ENCODE measurements around the gene ADCY7. TPM values are rescaled to one million over a fixed set of nuclear protein-coding genes. Genes with fewer than 3 reads are reported as not detected.

Gene ADCY7
- total and polyA plus RNA-seq, 9 of the 15 experiments (the other 6 are each of a cell fraction or from before 2014, with no cell fraction given): 2.3 to 108 (median 28.6) TPM

DNA sequence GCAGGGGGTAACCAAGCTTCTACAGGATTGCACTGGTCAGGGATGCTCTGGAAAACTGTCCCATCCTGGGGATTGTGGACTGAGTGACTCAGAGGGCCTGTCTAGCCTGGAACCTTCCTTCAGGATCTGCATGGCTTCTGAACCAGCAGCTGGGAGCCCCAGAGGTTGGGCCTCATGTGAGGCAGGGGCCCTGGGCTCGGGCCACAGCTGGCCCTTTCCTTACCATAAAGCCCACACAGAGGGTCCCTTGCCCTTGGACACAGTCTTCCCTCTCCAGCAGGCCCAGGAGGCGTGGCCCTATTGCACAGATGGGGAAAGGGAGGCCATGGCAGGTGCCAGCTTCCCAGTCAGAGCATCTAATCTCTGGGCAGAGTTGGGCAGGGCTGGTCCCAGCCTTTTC lies 30.5 kb downstream of the ADCY7 start:
- H3K4me2 ChIP-seq (ENCODE audit: insufficient read depth, low read length): no peak overlapping the region
- peaks cover 0 to 36% of the 10 kb centered on the region in 2 experiments; a peak in 1 of 5 replicates for H3K4me1 ChIP-seq (replicated peaks in 1 of 2; ENCODE audit: control insufficient read depth in 2 of 2, insufficient read depth in 2 of 2, low read length in 2 of 2)
- no peaks in the 10 kb centered on the region for H3K27me3 ChIP-seq (ENCODE audit: control insufficient read depth in 2 of 2, insufficient read depth in 2 of 2, low read length in 2 of 2)
- DNase-seq (ENCODE audit: extremely low read depth in 1 of 4, low spot score in 3 of 4): no peak
- TF ChIP-seq ELF4 (CRISPR knock-in tag; IDR thresholded peaks at IDR 0.05) (no peak), CHD4 (IDR thresholded peaks at IDR 0.05; ENCODE audit: insufficient read depth, insufficient replicate concordance, low read depth, low read length, poor library complexity, severe bottlenecking) (no peak), U2AF1 (optimal IDR thresholded peaks at IDR 0.05; ENCODE audit: low read depth, low read length) (no peak), NCOR1 (IDR thresholded peaks at IDR 0.05) (no peak), HDAC1 (IDR thresholded peaks at IDR 0.05) (no peak), SMARCB1 (IDR thresholded peaks at IDR 0.05; ENCODE audit: insufficient read length, low read depth) (no peak), SPI1 (IDR thresholded peaks at IDR 0.05; ENCODE audit: borderline replicate concordance, low read depth, low read length) (no peak), ZNF696 (CRISPR knock-in tag; conservative IDR thresholded peaks at IDR 0.05) (no peak), PTBP1 (IDR thresholded peaks at IDR 0.05; ENCODE audit: low read depth, low read length) (no peak), ZFPM2 (CRISPR knock-in tag; IDR thresholded peaks at IDR 0.05) (no peak), CBX2 (IDR thresholded peaks at IDR 0.05; ENCODE audit: insufficient read depth, low read length, poor library complexity, severe bottlenecking) (no peak), HNRNPH1 (optimal IDR thresholded peaks at IDR 0.05; ENCODE audit: low read depth, low read length) (no peak), HMGN3 (IDR thresholded peaks at IDR 0.05; ENCODE audit: borderline replicate concordance, extremely low read depth, insufficient read length, low read depth, low read length) (no peak), TEAD2 (tag; IDR thresholded peaks at IDR 0.05) (no peak), SUPT5H (IDR thresholded peaks at IDR 0.05) (no peak)
- TF ChIP-seq, protein P1, sequence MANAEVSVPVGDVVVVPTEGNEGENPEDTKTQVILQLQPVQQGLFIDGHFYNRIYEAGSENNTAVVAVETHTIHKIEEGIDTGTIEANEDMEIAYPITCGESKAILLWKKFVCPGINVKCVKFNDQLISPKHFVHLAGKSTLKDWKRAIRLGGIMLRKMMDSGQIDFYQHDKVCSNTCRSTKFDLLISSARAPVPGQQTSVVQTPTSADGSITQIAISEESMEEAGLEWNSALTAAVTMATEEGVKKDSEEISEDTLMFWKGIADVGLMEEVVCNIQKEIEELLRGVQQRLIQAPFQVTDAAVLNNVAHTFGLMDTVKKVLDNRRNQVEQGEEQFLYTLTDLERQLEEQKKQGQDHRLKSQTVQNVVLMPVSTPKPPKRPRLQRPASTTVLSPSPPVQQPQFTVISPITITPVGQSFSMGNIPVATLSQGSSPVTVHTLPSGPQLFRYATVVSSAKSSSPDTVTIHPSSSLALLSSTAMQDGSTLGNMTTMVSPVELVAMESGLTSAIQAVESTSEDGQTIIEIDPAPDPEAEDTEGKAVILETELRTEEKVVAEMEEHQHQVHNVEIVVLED (CRISPR knock-in tag; IDR thresholded peaks at IDR 0.05): no peak
- TF ChIP-seq, protein P2, sequence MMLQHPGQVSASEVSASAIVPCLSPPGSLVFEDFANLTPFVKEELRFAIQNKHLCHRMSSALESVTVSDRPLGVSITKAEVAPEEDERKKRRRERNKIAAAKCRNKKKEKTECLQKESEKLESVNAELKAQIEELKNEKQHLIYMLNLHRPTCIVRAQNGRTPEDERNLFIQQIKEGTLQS (IDR thresholded peaks at IDR 0.05): no peak
- TF ChIP-seq, protein P2 (CRISPR knock-in tag; conservative IDR thresholded peaks at IDR 0.05): no peak
- ChIA-PET CTCF (ENCODE audit: low intra/inter-chr PET ratio) (no interaction called here), POLR2A (interaction anchor here (0.7 to 1.0 kb wide), 2 partner anchors 18 to 306 kb away, joined by 3 read pairs; no protein-coding TSS in a partner anchor)
- no peaks in the 10 kb centered on the region for H3K9me3 ChIP-seq (replicated peaks; ENCODE audit: control insufficient read depth, insufficient read depth, low read depth, low read length)
- no peaks in the 10 kb centered on the region for H3K79me2 ChIP-seq (ENCODE audit: control insufficient read depth, insufficient read depth, low read length)
- no TSS peak for BruUV-seq (replicated peaks)
- intact Hi-C loops (cut with micrococcal nuclease): no loop called here
- no peak overlapping the region for H3K4me3 ChIP-seq
- no peak overlapping the region for H3K27ac ChIP-seq (ENCODE audit: extremely low read depth, low read depth, low read length)
- 73% methylated on average over 2 of the region's 2 CpGs for WGBS (ENCODE audit: insufficient coverage, low coverage, missing lambda C conversion rate)
- no peak overlapping the region for H3K9ac ChIP-seq (ENCODE audit: insufficient read depth in 1 of 2, low read depth in 2 of 2, low read length in 2 of 2)
- peaks cover 6% of the 10 kb centered on the region; the same call in 1 of the 2 replicates for H4K20me1 ChIP-seq (replicated peaks; ENCODE audit: control insufficient read depth, insufficient read depth, low read length)
- no peak overlapping the region for H2AFZ ChIP-seq (ENCODE audit: low read depth, low read length)
- FAIRE-seq: no peak
- no peak for ATAC-seq
- in situ Hi-C loops (cut with MboI): no loop called here
- H3K36me3 ChIP-seq (ENCODE audit: control insufficient read depth, insufficient read depth, low read length): peaks cover 93% of the 10 kb centered on the region; the same call in 2 of the 3 replicates
- H3K9me1 ChIP-seq (ENCODE audit: control insufficient read depth, insufficient read depth, low read length): no peaks in the 10 kb centered on the region
